GM08714 (cell line): ENCODE measurements around the gene CLCF1.
A peak's percentile ranks its signal among the peaks of the same experiment; 100 is the strongest.

Experiments
- H3K4me3 ChIP-seq: fragments of 200-500 bp; sonication (Bioruptor generic); 2 replicates; pipeline ENCODE4 v1.5.1; 2014; ENCODE audit warnings: mild to moderate bottlenecking, low read length, inconsistent platforms
- ZNF274 ChIP-seq: IDR thresholded peaks from 2 replicates; pipeline ENCODE4 v1.6.1; 2012; ENCODE audit warnings: mild to moderate bottlenecking, low read depth, low read length

Gene CLCF1

DNA sequence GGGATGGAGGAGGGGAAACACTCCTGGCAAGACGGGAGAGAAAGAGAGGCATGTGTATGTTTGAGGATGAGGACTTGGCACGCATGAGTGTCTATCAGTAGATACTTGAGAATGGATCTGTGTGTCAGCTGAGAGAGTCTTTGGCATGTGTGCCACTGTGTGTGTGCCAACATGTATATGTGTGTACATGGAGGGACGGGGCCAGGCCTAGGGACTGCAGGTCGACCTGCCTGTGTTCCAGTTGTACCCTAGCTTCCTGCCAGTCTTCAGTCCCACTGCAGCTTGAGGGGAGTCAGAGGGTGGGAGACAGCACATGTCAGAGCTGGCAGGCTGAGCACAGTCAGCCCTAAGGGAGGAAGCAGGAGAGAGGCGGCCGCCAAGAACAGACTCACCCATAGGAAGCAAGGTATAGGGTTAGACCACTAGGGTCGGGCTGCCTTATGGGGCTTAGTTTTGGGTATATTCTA lies 5.6 kb downstream of the CLCF1 start:
- H3K4me3 ChIP-seq: no peak overlapping the region
- no peak for TF ChIP-seq ZNF274

DNA sequence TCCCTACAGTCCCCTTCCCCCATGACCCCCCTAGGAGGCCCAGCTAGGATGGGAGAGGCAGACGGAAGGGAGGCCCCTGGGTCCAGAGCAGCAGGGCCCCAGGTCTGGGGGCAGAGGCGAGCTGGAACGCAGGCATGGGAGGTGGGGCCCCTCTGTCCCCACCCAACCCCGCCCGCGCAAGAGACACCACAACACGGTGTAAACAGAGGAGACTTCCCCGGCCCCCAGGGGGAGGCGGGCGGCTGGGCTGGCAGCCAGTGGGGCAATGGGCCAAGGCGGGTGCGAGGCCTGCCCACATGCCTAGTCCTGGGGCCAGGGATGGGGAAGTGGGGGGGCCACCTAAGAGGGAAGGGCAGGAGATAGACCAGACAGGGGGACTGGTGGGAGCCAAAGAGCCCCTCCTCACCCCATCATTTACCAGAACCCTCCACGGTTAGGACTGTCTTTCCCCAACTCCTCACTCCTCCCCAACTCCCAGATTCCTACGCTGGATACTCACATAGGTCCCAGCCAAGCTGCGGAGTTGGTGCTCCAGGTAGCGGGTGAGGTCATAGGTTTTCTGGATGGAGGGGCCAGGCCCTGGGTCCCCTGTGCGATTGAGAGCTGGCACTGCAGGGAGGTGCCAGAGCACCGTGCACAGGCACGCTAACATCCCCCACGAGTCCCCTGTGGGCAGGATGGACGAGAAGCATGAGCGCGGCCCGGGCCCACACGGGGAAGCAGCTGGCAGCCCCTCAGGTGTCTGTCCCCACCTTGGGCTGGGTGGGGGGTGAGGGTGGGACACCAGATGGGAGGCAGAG lies 6.2 kb downstream of the CLCF1 start:
- H3K4me3 ChIP-seq: no peak overlapping the region

DNA sequence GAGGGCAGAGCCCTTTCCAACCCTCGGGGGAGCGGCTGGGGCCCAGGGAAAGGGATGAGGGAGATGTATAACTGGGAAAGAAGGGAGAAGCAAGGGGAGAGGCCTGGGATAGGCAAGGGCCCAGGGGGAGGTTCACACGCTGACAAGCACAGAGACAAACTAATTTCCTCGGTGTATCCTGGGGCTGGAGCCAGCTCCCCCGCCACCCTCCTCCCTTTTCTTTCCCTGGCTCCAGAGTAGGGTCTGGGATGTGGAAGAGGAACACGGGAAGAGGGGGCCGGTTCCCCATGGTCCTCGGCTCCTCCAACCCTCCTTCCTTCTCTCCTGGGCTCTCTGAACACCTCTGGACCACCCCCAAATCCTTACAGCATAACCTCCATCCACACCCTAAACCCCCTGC lies 6.9 kb downstream of the CLCF1 start:
- H3K4me3 ChIP-seq: no peak overlapping the region
- no peak for TF ChIP-seq ZNF274

More for the DNA sequence above, 6.2 kb downstream of the CLCF1 start:
- TF ChIP-seq ZNF274: no peak

DNA sequence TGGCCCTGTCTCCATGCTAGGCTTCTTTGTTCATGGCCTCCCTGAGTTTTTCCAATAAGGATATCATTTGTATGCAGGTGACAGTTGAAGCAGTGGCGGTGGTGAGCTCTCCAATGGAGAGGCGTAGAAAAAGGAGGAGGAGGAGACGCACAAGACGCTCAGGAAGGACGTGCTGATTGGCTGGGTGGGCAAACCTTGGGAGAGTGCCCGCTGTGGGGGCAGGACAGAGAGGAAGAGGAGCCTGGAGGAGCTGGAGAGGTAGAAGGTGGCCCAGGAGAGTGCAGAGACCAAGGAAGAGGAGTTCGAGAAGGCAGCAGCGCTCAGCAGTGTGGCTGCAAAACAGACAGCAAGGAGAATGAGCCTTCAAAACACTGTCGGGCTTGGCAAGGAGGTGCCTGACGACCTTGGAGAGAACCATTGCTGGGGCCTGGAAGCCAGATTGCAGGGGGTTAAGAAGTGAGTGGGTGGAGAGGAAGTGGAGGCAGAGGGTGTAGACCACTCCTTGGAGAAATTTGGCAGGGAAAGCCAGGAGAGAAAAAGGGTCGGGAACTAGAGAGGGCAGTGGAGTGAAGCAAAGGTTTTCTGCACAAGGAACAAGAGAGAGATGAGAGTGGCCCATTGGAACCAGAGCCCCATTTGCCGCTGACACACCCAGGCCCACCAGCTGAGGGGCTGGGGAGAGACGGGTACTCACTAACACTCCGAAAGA lies 7.5 kb downstream of the CLCF1 start:
- no peak for TF ChIP-seq ZNF274
- no peak overlapping the region for H3K4me3 ChIP-seq

DNA sequence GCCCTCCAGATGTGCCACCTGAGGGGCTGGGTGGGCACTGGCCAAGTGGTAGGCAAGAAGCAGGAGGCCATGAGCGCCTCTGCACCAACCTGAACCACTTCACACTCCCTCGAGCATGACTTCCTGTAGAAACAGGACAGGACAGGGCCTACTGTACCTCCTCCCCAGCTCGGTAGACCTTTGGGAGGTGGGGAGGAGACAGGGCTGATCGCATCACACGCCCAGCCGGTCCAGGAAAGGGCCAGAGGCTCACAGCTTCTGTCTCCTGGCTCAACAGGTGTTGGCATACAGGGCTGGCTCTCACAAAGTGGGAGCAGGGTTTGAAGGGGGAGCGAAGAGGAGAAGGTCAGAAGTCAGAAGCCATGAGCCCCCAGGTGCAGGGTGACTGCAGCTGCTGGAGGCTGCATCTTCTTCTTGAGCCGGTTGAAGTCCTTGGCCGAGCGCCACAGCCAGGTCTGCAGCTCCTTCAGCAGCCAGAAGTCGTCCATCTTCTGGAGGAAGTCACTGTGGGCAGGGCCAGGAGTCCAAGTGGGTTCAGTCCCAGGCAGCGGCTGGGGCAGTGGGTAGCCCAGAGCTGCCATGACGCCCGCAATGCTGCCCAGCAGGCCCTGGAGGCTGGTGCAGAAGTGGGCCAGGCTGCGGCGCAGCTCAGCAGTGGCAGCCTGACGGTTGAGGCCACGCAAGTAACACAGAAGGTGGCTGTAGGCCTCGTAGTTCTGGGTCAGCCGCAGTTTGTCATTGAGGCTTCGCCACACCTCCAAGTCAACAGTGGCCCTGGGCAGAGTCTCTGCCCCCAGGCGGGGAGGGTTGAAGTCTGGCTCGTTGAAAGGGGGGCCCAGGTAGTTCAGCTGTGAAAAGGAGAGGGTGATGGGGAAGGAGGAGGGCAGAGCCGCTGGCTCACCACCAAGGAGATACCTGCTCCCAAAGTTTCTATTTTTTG lies 8.3 kb downstream of the CLCF1 start:
- no peak for TF ChIP-seq ZNF274
- no peak overlapping the region for H3K4me3 ChIP-seq

DNA sequence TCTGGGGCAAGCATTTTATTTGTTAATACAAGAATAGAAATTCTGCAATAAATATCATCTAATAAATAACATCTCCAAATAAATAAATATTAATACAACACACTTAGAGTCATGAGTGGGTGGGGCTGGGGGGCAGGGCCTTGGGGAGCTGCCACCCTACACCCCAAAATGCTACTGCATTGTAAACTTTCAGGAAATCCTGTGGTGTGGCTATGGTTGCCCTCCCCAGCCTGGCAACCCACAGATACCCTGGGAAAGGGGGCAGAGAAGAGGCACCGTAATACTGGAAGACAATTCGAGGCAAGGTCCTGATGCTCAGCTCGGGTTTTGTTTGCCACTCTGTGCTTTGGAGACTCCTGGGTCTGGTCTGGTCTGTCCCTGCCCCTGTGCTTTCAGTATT lies 9.2 kb downstream of the CLCF1 start:
- no peak overlapping the region for H3K4me3 ChIP-seq
- TF ChIP-seq ZNF274: no peak

DNA sequence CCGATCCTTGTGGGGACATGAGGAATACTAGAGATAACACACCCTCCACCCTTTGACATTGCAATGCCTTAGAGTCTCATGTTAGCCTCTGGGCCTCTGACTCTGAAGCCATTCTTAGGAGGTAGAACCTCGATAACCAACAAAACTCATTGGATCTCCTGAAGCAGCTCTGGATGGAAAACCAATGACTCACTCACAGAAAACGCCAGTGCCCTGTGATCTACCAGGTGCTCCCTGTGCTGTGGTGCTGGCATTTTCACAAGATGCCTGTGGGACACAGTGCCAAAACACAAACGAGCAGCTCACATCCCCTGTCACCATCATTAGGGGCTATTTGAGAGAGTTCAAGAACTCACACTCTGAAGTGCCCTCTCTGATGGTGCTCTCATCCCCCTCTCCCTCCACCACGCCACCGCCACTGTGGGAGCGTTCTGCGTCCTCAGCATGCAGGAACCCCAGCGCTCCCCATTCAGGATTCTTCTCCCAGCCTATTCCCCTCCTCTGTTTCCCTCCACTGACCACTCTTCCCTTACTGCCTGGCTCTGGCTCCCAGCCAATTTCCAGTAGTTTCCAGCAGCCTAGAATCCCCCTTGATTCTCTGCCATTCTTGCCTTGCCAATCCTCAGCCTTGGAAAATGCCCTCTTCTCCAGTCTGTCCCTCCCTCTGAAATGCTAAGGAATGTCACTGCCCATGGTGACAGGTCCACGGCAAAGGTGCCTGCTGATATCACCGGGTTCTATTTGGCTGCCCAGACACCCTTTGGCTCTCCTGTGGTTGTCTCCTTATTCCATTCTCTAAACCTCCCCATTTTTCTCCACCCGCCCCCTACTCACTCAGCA lies 15.3 kb downstream of the CLCF1 start:
- H3K4me3 ChIP-seq: no peak overlapping the region
- no peak for TF ChIP-seq ZNF274

DNA sequence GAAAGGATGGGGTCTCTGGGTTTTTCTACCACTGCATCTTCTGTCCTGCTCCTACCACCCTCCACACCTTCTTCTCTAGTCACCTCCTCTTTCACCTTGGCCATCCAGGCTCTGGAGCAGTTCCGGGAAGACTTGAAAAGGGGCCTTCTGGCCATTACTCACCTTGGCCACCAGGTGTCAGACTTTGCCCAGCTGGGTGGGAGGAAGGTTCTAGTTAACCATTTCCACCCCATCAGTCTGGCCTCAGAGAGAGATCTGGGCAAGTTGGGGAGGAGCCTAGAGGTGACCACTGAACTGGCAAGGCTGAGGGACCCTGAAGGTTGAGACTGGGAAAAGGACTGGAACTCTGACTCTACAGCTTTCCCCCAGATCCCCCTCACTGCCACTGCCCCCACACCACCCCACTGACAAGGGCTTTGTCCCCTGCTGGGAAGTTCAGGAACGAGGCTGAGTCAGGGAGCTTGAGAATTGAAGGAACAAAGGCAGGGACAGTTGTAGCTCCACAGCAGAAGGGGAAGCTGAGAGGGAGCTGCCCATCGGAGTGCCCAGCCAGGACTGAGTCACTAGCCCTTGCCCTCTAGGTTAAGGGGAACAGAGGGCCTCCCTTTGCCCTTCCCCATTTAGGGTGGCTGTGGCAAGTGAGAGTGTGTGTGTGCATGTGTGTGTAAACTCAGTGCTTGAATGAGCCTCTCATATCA lies 16.4 kb downstream of the CLCF1 start:
- no peak for TF ChIP-seq ZNF274
- H3K4me3 ChIP-seq: peak overlapping the region; percentile 2; the same call in 1 of the 2 replicates

DNA sequence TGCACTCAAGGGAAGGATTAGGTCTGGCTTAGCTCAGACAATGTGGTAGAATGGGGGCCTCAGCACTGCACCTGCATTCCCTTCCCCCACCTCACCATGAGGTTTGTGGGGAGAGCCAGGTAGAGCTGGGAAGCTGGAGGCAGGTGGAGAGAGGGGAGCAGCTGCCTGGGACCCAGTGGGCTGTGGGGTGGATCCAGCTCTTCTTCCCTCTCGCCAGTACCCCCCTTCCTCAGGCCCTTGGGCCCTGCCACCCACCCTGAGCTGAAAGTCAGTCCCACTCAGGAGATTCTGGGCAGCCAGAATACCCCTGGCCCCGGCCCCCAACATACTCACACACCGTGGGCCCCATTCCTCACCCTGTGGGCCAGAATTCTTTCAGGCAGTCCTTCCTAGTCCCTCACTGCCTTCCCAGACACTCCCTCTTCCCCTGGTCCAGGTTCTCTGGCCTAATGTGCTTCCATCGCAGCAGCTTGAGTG lies 17.0 kb downstream of the CLCF1 start:
- H3K4me3 ChIP-seq: peak overlapping the region; percentile 2; the same call in 1 of the 2 replicates

DNA sequence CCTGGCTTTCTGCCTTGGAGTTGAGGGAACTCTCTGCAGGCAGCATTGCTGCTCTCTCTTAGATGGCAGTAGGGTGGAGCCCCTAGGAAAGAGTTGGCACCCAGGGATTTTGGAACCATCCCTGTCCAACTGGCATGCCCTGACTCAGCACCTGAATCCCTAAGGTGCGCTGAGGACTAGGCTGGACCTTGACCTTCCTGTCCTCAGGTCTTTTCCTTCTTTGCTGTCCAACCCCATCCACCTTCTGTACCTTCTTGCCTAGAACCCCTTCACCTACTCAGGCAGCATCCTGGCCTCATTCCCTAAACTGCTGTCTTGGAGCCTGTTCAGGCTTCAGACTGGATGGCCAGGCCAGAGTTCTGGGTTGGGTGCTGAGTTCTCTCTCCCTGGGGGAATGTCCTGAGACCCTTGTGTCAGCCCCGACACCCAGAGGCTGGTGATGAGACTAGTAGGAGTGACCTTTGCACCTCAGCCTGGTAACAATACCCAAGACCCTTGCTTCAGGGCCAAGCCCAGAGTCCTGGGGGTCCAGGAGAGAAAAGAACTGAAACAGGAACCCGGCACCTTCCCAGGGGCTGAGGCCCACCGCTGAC lies 17.5 kb downstream of the CLCF1 start:
- no peak for TF ChIP-seq ZNF274
- no peak overlapping the region; the same call in 1 of the 2 replicates for H3K4me3 ChIP-seq

More for the DNA sequence above, 17.0 kb downstream of the CLCF1 start:
- TF ChIP-seq ZNF274: no peak

DNA sequence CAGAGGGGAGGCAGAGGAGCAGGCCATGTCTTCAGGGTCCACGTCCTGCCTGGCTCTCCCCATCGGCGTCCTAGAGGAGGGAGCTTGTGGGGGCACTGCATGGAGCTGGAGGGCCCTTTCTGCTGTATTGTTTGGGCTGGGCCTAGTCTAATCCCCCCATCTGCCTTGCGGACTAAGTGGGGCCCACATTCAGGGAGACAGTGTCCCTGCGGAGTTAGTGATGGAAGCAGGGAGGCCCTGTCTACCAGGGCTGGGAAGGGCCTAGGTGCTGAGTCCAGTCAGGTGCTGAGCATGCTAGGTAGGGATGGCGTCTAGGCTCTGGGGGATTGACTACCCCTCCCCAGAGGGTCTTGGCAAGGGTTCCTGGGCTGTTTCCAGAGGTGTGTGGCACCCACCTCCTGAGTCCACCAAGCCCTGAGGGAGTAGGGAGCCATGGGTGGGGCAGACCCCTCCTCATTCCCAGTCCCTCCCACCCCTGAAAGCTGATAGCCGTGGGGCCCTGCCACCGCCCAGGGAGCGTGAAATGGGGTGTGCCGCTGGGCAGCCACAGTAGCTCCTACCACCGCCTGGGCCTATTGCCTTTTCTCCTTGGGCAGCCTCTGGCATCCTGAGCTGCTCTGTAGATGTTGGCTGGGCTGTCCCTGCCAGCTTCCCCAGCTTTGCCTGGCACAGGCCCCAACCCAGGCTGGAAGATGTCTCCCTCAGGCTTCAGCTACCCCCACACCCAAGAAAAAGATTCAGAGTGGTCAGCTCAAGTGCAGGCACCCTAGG lies 18.2 kb downstream of the CLCF1 start:
- no peak for TF ChIP-seq ZNF274

More for the DNA sequence above, 18.2 kb downstream of the CLCF1 start:
- no peak overlapping the region for H3K4me3 ChIP-seq
